Limb (tissue), 2 donors: Measurements from ENCODE around the gene C22orf42.
"Not testable (repeated sequence)": the region's sequence is repeated elsewhere in the genome, so short reads cannot be mapped to it uniquely, and the experiment has no call there.

ENCODE experiments used
- DNase-seq, 2 donors: peaks; one replicate each; pipeline ENCODE4 v3.0.0-alpha.2; 2016; ENCODE audit errors: extremely low spot score in 2 of 2

The C22orf42 gene

DNA sequence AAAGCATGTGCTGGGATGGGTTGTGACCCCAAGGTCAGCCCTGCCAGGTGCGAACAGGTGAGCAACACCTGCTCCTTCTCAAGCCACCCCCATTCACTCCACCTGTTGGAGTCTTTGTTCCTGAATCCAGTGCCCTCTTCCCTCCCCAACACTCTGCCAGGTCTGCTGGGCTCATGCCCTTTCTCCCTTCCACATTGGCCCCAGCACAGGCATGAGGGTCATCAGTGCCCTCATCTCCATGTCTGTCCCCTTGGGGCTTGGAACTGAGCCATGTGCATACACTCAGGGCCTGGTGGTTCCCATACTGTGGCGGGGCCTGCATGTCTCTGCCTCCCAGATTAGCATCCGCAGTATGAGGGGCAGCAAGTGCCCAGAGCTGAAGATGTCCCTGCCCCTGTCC is 26.7 kb upstream of the C22orf42 start:
- peak in 1 of 2 donors; percentile 7 for DNase-seq

DNA sequence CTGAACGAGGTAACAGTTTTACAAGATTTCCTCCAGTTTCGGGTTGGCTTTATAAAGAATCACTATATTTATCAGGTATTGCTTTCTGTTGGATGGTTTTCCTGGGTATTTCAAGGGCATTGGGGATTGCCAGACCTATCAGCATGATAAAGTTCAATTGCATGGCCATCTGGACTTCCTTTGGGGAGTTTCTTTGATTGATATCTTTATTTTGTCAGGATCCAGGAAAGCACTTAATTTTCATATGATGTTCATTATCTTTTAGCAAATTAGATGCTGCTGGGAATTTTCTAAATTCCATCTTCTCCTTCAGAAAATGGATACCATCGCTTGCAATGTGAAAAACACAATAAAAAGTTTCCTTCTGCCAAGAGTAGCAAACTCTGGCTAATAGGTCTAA is 24.5 kb upstream of the C22orf42 start:
- no peak for DNase-seq

DNA sequence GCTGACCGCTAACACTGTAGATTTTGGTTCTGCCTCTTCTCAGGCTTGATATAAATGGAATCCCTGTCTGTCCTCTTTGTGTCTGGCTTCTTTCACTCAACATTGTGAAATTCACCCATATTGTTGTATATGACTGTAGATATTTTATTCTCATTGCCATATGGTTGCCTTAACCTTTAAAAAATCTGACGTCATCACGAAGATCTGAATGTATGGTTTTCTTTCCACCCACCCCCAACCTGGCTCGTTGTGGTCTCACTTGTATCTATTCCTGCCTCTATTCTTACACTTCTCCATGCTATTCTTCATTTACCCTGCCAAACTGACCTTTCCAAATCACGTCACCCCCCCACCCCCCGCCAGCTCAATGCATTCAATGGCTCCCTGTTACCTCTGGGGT is 21.9 kb upstream of the C22orf42 start:
- no peak for DNase-seq

DNA sequence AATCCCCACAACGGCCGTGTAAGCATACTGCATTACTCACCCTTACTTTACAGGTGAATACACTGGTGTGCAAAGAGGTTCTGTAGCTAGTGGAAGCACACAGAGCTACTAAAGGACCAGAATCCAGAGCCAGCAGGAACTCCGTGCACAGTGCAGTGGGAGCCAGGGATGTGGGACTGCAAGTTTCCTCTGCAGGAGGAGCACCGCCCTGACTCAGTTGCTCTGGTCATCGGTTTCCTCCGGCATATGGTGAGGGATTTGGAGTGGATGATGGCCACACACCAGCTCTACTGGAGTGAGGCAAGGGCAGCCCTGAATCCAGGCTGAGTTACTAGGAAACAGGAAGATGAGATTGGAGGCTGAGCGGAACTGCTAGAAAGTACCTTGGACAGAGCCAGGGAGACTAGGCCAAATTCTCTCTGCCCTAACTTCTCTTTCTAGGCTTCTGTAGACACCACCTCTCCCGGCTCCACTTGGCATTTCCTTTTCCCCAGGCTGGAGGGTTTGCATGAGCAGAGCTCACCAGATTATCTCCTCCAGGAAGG is 18.2 kb upstream of the C22orf42 start:
- peak in 1 of 2 donors; percentile 19 for DNase-seq

DNA sequence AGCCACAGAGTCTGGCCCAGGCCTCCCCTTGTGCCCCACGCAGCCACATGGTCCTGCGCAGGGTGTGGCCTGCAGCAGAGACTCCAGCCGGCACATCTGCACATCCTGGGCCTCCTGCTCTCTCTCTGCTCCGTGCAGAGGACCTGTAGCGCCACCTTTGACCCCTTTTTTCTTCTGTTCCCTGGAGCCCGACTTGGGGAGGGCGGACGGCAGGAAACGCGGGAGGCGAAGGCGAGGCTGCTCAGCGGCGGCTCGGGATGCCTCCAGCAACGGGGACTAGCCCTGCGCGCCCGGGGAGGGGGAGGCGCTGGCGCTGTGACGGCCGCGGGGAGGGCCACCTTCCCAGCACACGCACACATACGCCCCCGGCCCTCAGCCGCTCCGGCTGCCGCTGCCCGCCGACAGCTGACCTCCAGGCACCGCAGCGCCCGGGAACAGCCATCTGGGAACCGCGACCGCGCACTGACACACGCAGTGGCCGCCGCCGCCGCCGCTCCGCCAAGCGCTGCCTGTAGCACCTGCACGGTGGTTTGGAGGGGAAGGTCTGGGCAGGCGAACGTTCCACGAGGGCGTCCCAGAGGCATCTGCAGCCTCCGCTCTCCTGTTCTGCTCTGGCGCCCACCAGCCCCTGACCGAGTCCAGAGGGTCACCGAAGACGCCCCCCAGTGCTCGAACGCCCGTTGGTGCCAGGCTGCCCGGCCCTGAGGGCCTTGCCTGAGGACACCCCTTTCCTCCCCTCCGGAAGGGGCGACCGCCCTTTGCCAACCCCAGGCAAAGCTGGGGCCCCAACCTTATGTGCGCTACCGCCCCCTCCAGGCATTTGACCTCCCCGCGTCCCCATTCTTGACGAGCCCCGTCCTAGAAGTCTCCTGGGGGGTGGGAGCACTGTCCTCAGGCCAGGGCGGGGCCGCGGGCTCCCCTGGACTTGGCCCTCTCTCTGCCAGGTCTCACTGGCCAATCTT is 16.9 kb upstream of the C22orf42 start:
- peak in 1 of 2 donors; percentile 27 for DNase-seq

DNA sequence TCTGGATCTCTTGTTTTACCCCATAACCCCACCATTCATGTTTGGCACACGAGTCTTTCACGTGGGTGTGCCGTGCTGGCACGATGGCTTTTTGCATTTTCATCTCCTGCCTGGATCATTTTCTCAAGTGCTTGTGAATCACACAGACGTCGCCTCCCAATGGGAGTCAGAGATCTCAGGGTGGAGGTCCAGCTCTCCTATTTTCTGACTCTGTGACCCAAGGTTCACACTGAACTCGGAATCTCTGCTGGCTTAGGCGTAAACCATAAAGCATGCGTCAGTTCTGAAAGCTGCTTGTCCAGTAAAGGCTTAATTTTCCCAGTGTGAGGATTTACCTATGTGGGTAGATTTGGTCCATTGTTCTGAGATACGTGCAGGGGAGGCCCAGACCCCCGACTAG is 16.0 kb upstream of the C22orf42 start:
- DNase-seq: peak in 1 of 2 donors; percentile 9

DNA sequence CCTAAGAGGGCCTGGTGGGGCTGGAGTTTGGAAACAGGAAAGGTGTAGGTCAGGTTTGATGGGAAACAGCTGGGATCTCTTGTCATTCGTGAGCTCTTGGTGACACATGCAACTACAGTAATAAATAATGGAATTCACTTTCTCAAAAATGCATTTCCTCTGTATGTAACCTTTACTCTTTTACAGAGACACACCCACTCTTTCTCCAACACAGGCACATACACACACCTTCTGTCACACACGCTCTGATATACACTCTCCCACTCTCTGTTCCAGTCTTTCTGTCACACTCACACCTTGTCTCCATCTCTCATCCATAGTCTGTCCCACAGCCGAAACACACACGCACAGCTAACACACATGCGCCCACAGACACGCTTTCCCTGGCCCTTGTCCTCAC is 6.6 kb upstream of the C22orf42 start:
- no peak for DNase-seq

DNA sequence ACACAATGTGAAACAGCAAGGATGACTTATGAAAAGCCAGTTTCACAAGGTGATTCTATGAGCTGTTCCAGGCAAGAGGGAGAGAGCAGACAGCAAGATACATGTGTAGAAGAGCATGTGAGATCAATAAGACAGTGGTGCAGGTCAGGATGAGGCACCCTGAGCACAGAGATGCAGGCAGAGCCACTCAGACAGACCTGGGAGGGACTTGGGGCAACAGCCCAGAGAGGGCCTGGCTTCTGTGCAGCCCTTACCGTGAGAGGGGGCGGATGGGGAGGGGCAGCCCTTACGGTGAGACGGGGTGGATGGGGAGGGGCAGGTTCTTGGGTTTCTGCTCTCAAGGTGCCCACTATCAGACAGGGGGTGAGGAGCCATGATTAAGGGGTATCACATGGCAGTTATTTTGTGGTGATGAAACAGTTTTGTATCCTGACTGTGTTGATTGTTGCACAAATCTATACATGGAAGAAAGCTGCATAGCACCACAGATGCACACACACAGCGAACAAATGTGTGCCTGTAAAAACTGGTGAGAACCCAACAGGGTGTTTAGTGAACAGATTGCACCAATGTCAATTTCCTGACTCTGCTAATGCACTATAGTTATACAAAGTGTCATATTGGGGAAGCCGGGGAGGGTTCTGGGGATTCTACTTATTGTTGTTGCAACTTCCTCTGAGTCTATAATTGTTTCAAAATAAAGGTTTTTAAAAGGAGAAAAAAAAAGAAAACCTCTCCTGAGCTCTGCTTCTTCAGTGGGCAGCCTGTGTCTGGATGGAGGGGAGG is 5.2 kb upstream of the C22orf42 start:
- DNase-seq: no peak

DNA sequence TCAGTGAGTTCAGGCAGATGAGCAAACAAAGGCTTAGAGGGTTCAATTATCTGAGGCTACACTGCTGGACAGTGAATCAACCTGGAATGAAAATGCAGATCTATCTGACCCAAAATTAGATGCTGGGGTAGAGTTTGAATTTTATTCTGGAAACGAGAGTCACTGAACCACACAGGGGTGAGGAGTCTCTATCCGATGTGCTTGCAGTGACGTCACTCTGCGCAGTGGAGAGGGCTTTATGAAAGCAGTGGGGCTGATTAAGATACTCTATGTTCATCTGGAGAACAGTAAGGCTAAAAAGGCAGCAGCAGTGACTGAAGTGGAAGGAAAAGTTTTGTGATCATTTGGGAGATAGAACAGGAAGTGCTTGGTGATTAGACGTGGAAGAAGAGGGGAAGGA is 1.3 kb upstream of the C22orf42 start:
- DNase-seq: not testable (repeated sequence)

DNA sequence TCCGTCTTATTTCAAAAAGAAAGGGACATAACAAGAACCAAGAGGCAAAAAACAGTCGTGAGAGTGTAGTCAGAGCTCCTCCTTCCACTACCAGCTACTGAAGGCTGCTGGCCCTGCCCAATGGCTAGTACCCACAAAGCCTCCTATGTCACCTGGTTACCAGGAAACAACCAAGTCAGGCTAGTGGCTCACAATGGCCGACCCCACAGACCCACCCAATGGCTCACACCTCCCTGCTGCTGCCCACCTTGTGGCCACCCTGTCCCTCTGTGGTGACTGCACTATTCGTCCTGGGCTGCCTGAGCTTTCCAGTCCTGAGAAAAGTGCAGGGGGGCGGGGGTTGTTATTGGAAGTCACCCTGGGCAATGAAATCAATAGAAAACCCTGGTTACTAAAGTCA is 1.5 kb downstream of the C22orf42 start:
- not testable (repeated sequence) for DNase-seq

DNA sequence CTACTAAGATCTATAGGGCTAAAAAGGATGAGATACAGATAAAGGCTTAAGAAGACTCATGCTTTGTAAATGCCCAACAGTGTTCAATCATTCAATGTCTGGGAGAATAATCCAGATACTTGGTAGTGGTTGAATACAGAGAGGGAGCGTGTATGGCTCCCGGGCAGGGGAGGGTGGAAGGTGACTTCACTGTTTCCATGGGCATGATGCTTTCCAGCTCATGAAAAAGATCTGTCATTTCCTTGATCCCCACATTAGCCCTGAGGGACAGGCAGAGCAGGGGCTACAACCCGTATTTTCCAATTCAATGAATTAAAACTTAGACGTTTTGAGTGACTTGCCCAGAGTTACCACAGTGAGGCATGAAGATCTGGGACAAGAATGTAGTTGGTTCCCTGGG is 4.4 kb downstream of the C22orf42 start:
- DNase-seq: not testable (repeated sequence)

DNA sequence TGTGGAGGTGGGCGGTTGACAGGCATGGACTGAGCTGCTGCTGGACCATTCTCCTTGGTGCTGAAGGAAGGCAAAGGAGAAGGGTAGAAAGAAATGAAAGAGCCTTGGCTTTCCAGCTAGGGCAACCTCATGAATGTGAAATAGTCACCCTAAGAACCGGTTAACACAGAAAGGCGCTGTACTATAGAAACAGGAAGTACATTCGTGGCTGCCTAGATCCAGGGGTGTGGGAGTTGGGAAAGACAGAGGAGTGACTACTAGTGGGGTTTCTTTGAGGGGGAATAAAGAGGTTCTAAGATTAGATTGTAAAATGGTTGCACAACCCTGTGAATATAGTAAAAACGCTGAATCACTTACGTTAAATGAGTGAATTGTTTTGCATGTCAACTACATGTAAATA is 7.5 kb downstream of the C22orf42 start:
- DNase-seq: not testable (repeated sequence)

DNA sequence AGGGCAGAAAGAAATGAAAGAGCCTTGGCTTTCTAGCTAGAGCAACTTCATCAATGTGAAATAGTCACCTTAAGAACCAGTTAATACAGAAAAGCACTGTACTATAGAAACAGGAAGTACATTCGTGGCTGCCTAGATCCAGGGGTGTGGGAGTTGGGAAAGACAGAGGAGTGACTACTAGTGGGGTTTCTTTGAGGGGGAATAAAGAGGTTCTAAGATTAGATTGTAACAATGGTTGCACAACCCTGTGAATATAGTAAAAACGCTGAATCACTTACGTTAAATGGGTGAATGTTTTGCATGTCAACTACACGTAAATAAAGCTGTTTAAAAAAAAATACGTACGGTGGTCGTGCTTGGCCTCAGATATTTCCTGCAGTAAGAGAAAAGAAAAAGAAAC is 8.5 kb downstream of the C22orf42 start:
- DNase-seq: not testable (repeated sequence)

DNA sequence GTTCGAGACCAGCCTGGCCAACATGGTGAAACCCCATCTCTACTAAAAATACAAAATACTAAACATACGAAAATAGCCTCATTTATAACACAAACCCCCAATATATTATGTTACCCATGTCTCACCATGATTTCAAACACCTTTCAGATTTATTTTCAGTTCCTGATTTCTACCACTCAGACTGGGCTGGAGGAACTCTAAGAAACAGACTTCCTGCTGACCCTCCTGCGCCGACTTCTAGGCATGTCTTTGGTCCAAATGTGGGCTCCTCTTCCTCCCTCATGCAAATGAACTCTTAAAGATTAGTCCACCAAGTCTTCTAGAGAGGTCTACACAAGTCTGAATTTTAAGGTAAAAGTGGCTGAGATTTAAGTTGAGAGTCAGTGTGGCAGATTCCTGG is 10.7 kb downstream of the C22orf42 start:
- not testable (repeated sequence) for DNase-seq

DNA sequence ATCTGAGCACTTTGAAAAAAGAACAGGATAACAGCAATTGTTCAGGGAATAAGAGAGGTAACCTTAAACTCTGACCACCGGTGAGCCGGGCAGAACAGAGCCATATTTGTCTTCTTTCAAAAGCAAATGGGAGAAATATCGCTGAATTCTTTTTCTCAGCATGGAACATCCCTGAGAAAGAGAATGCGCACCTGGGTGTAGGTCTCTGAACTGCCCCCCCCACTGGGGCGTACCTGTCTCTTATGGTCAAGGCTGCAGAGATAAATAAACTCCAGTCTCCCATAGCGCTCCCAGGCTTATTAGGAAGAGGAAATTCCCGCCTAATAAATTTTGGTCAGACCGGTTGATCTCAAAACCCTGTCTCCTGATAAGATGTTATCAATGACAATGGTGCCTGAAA is 12.0 kb downstream of the C22orf42 start:
- DNase-seq: not testable (repeated sequence)

DNA sequence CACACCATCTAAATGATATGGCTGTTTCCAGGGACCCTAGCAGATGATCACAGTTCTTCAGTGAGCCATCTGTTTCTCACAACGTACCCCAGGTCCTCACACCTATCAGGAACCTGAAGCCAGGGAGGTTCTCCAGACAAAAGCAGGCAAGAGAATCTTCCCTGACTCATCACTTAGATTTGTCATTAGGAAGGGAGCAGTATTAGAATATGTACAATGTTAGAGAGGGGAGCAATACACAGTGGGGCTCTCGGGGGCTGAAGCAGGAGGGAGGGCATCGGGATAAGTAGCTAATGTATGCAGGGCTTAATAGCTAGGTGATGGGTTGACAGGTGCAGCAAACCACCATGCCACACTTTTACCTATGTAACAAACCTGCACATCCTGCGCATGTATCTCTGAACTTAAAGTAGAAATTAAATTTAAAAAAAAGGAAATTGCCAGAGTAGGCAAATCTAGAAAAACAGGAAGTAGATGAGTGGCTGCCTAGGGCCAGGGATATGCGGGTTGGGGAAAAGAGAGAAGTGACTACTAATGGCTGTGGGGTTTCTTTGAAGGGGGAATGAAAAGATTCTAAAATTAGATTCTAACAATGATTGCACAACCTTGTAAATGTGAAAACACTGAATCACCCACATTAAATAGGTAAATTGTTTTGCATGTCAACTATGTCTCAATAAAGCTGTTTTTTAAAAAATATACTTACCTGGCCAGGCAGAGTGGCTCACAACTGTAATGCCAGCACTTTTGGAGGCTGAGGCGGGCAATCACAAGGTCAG is 14.4 kb downstream of the C22orf42 start:
- no peak for DNase-seq

DNA sequence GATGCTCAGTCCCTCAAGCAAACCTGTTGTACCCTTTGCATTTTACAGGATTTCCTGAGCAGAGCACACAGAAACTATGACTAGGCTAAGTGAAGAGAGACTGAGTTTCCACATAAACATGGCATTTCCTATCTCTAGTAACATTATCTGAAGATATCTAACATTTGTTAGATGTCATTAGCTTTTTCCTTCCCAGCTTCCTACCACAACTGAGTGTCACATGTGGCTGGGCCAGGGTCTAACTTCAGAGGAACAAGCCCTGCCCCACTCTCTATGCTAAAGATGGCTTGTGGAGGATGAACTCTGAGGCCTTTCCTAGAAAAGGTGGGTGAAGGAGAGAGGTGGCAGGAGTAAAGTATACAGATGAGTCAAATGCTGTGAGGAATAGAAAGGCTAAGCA is 16.5 kb downstream of the C22orf42 start:
- DNase-seq: no peak

DNA sequence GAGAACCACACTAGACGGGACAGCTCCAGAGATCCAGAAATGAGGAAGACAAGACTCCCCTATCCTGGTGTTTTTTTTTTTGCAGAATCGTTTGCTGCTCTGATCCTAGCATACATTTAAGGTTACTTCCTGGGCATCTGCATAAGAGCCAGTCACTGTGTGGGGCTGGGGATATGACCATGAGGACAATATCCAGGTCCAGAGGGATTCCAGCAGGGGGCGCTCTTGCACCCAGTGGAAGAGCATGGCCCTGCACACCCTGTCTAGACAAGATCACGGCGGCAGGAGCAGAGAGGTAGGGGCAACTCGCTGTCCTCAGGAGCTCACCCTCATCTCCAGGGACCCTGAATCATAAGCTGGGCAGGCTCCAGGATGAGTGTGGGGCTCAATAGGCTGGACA is 18.4 kb downstream of the C22orf42 start:
- not testable (repeated sequence) for DNase-seq

DNA sequence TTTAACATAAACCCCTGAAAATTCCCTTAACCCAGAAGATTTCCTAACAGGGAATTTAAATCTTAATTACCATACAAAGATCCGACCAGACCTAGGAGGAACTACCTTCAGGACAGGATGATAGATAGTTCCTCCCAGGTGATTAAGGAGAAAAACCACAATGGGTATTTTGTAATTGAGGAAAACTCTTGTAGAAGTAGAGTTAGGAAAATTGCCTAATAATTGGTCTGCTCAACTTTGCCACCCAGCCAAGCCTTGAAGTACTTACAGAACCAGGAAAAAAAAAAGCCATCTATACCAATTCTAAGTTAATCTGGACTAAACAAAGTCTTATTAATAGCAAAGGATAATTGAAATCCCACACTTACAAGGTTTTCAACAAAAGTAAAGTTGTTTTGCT is 20.5 kb downstream of the C22orf42 start:
- DNase-seq: not testable (repeated sequence)

DNA sequence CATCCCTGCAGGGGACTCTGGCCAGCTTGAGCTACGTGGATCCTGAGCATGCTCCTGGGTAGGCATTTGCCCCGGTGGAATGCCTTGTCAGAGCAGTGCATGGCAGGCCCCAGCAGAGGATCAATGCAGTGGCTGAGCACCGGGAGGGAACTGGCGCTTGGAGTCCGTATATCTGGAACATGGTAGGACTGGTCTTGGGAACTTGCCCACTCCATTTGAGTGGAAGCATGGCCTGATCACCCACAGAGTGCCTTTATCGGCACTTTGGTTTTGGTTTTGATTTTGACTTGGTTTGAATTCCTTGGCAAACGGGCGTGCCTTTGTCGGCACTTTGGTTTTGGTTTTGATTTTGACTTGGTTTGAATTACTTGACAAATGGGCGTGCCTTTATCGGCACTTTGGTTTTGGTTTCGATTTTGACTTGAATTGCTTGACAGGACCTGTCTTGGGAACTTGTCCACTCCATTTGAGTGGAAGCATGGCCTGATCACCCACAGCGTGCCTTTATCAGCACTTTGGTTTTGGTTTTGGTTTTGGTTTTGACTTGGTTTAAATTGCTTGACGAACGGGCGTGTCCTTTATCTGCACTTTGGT is 21.3 kb downstream of the C22orf42 start:
- not testable (repeated sequence) for DNase-seq

DNA sequence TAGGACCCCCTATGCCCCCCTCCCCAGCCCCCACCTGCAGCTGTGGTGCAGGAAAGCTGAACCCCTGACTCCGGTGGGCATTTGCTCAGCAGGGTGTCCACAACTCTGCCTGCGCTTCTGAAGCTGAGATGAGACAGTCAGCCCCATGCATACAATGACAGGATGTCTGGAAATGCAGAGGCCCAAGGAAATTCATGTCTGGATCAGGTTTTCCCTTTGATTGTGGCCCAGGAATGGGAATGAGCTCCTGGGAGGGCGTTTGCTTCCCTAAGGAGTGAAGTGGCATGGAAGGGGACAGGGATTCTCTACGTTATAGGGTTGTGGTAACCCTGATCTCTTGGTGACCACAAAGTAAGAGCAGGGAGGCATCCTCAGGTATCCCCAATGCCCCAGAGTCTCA is 22.2 kb downstream of the C22orf42 start:
- not testable (repeated sequence) for DNase-seq
